Panc1 (cell line): ENCODE measurements around the gene VWC2L. TPM values are rescaled to one million over a fixed set of nuclear protein-coding genes. Genes with fewer than 3 reads are reported as not detected.

Experiments
- ATAC-seq: fragments of 200-7000 bp; cut with Tn5 transposase; 2 replicates; pipeline ENCODE4 v1.9.1; 2020; ENCODE audit warnings: mild to moderate bottlenecking, moderate library complexity
- BruUV-seq: library from RNA; stranded (reverse); fragments of 400-500 nt; replicated peaks from 2 replicates; lab custom pipeline; 2021; lab: Mats Ljungman, UMichigan
- CTCF ChIA-PET: fragments of 300-600 bp; sonication (Branson Sonifier 250); formaldehyde crosslinking; loops from one replicate; lab custom pipeline; 2022; ENCODE audit warnings: antibody characterized with exemption; lab: Charles Lee
- POLR2A ChIA-PET: fragments of 300-600 bp; sonication (Branson Sonifier 250); formaldehyde crosslinking; loops from one replicate; lab custom pipeline; 2022; ENCODE audit warnings: antibody characterized with exemption; lab: Charles Lee
- DNase-seq: peaks from one replicate; pipeline ENCODE4 v3.0.0-alpha.2; 2010; ENCODE audit warnings: low read depth, low spot score
- H3K27ac ChIP-seq: 2 replicates; pipeline ENCODE4 v1.5.1; 2011; ENCODE audit warnings: mild to moderate bottlenecking, low read length, inconsistent platforms
- H3K27me3 ChIP-seq: fragments of 200-500 bp; sonication (Bioruptor generic); 2 replicates; pipeline ENCODE4 v1.6.0; 2014; ENCODE audit warnings: low read length, inconsistent platforms; ENCODE audit not compliant: control insufficient read depth, insufficient read depth
- H3K36me3 ChIP-seq: fragments of 200-500 bp; sonication (Bioruptor generic); 2 replicates; pipeline ENCODE4 v1.5.1; 2014; ENCODE audit warnings: inconsistent platforms, mild to moderate bottlenecking, low read length, moderate library complexity; ENCODE audit not compliant: control insufficient read depth, insufficient read depth
- H3K4me1 ChIP-seq: 2 replicates; pipeline ENCODE4 v1.5.1; 2011; ENCODE audit warnings: inconsistent platforms, mild to moderate bottlenecking, low read length, moderate library complexity; ENCODE audit not compliant: control insufficient read depth, insufficient read depth
- H3K4me3 ChIP-seq, 2 experiments: 2 replicates each; pipeline ENCODE4 v1.5.1; 2011 to 2012; ENCODE audit warnings: low read depth in 2 of 2, low read length in 2 of 2, mild to moderate bottlenecking in 2 of 2, inconsistent platforms in 1 of 2, moderate library complexity in 1 of 2
- H3K9me3 ChIP-seq: fragments of 200-500 bp; sonication (Bioruptor generic); 2 replicates; pipeline ENCODE4 v1.5.1; 2014; ENCODE audit warnings: low read depth, mild to moderate bottlenecking, inconsistent platforms, low read length, moderate library complexity; ENCODE audit not compliant: control insufficient read depth, insufficient read depth
- CTCF ChIP-seq: fragments of 450-650 bp; IDR thresholded peaks from 2 replicates; pipeline ENCODE4 v1.5.1; 2017; ENCODE audit warnings: mild to moderate bottlenecking
- POLR2AphosphoS5 ChIP-seq: IDR thresholded peaks from 2 replicates; pipeline ENCODE4 v1.6.1; 2012; ENCODE audit warnings: mild to moderate bottlenecking, low read depth, low read length, moderate library complexity
- REST ChIP-seq, 2 experiments: IDR thresholded peaks; 2 replicates each; pipeline ENCODE4 v1.6.1; 2011 to 2012; ENCODE audit warnings: low read depth in 2 of 2, control low read depth in 1 of 2, low read length in 1 of 2, mild to moderate bottlenecking in 1 of 2, moderate library complexity in 1 of 2; ENCODE audit not compliant: insufficient read depth in 1 of 2
- SIN3A ChIP-seq: IDR thresholded peaks from 2 replicates; pipeline ENCODE4 v1.6.1; 2012; ENCODE audit warnings: low read depth, mild to moderate bottlenecking, low read length, moderate library complexity, borderline replicate concordance; ENCODE audit not compliant: insufficient read depth
- TCF7L2 ChIP-seq: IDR thresholded peaks from 2 replicates; pipeline ENCODE4 v1.6.1; 2011; ENCODE audit warnings: mild to moderate bottlenecking, low read depth, low read length, inconsistent platforms
- in situ Hi-C: cut with HindIII; loops from 2 replicates; pipeline ENCODE4 v1.10.0; 2016; ENCODE audit warnings: low sequenced_read_pairs, low pct_unique_long_range_greater_than_20kb
- intact Hi-C: fragments of 100-400 bp; cut with micrococcal nuclease; formaldehyde crosslinking; loops from one replicate; pipeline ENCODE4 v1.10.0; 2022; ENCODE audit not compliant: unreplicated experiment
- total RNA-seq: library from RNA; stranded (reverse); gene quantifications from one replicate; pipeline ENCODE4 v1.2.1, GENCODE V29; 2021; ENCODE audit not compliant: unreplicated experiment

Gene VWC2L
- total RNA-seq, 1 experiment from 2014 or later = not detected

- POLR2A ChIA-PET = no interaction called here
Measured at GRCh38 chr2:214533541-214533940, 122.7 kb downstream of the VWC2L start.

GRCh38 chr2:214536625-214537024 lies 125.8 kb downstream of the VWC2L start:
- Histone ChIP-seq H3K36me3 (no peaks in the 10 kb centered on the region), H3K4me3 (no peak overlapping the region), H3K4me1 (no peaks in the 10 kb centered on the region), H3K27me3 (no peaks in the 10 kb centered on the region), H3K27ac (no peak overlapping the region), H3K9me3 (no peaks in the 10 kb centered on the region)
- no peak for DNase-seq
- ChIA-PET CTCF (no interaction called here), POLR2A (no interaction called here)
- BruUV-seq = no TSS peak
- ATAC-seq = no peak
- intact Hi-C loops = no loop called here
- TF ChIP-seq POLR2AphosphoS5 (no peak), TCF7L2 (no peak), CTCF (no peak), REST (IDR thresholded peaks at IDR 0.05; ENCODE audit: insufficient read depth in 1 of 2, low read depth in 2 of 2, low read length in 1 of 2) (no peak), SIN3A (no peak)
- in situ Hi-C loops = no loop called here

More at GRCh38 chr2:214533541-214533940, 122.7 kb downstream of the VWC2L start:
- no peak for DNase-seq
- H3K9me3 ChIP-seq = no peaks in the 10 kb centered on the region
- ATAC-seq = no peak
- H3K27me3 ChIP-seq = no peaks in the 10 kb centered on the region; the same call in 1 of the 2 replicates
- CTCF ChIA-PET = no interaction called here
- H3K4me3 ChIP-seq = no peak overlapping the region
- intact Hi-C loops (no loop called here), in situ Hi-C loops (no loop called here)
- no peaks in the 10 kb centered on the region for H3K36me3 ChIP-seq
- no peak for TF ChIP-seq SIN3A
- no peak for TF ChIP-seq CTCF
- no peak for TF ChIP-seq TCF7L2
- no peak for TF ChIP-seq REST (IDR thresholded peaks at IDR 0.05; ENCODE audit: insufficient read depth in 1 of 2, low read depth in 2 of 2, low read length in 1 of 2)
- TF ChIP-seq POLR2AphosphoS5 = no peak
- no TSS peak for BruUV-seq
- H3K4me1 ChIP-seq = no peaks in the 10 kb centered on the region
- H3K27ac ChIP-seq = no peak overlapping the region
